ENCODE measurements around the gene PPT1.

PPT1 gene

DNA sequence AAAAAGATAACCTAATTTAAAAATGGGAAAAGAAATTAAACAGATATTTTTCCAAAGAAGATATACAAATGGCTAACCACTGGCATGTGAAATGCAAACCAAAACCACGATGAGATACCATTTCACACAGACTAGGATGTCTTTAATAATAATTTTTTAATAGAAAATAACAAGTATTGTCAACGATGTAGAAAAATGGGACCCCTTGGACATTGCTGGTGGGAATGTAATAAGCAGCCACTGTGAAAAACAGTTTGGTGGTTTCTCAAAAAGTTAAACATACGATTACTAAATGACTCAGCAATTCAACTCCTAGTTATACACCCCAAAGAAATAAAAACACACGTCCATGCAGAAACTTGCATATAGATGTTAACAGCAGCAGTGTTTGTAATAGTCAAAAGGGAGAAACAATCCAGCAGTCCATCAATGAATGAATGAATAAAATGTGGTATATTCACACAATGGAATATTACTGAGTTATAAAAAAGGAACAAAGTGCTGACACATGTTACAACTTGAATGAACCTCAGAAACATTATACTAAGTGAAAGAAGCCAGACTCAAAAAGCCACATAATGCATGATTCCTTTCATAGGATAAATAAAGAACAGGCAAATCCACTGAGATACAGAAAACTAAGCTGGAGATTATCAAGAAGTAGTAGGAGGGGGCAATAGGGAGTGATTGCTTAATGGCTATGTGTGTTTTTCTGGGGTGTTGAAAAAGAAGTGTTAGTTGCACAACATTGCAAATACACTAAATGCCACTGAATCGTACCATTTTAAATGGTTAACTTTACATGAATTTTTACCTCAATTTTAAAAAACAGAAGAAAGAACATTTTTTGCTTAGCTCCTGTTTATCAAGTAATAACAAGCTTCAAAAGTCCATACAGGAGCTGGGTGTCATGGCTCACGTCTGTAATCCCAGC, 4.1 kb downstream of the PPT1 start:
- peak in 3 of 4 experiments; percentile 34 to 63 (median 59) for DNase-seq

DNA sequence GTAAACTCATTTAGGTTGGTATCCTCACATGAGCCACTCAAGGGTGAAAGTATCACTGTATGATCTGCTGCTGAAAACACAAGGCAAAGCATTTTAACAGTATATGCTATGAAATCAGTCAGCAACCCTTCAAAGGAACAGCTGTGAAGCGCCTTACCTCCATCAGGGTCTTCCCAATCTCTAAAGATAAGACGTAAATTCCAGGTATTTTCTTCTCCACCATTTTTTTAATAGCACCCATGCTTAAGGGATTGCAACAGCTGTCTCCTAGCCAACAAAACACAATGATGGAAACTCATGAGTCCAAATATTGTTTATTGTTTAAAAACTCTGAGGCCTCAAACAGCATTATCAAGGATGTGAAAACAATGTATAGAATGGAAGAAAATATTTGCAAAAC, 4.8 kb downstream of the PPT1 start:
- no peak for DNase-seq

DNA sequence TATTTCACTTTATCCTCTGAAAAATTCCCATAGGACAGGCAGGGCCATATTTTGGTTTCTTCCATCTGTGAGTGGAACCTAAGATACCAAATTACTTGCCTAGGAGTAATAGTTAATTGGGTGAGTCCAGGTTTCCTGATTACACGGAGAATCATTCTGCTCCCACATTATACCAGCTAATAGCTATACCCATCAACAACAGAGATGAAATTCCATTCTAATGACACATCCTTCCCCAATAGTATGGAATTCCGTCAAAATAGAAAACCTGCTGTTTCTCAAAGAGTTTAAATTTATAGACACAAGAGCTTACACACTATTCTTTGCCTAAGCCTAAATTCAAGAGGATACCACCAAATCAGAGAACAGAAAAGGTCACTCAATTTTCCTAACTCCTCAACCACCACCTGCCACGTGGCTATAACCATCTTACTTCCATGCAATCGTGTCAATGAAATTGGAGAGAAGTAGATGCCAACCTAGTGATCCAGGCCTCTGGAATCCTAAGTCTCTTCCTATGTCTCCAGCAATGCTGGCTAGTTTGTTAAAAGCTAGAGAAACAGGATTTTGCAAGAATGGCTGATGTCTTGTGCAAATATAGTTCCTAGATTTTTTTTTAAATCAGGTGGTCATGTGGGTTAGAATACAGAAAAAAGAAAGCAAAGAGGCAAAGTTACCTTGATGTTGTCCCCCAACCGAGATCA, 6.2 kb downstream of the PPT1 start:
- DNase-seq: peak in 1 of 4 experiments; percentile 25

DNA sequence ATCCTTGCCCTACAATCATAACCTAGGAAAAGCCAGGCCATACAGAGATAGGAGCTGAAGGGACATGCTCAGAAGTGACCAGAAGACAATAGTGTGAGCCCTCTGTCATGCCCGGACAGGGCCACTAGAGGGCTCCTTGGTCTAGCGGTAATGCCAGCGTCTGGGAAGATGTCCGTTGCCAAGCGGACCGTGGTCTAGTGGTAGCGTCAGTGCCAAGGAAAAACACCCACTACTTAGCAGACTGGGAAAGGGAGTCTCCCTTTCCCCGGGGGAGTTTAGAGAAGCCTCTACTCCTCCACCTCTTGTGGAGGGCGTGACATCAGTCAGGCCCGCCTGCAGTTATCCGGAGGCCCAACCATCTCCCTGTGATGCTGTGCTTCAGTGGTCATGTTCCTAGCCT, 12.3 kb downstream of the PPT1 start:
- peak; percentile 64 to 77 (median 68) for DNase-seq

DNA sequence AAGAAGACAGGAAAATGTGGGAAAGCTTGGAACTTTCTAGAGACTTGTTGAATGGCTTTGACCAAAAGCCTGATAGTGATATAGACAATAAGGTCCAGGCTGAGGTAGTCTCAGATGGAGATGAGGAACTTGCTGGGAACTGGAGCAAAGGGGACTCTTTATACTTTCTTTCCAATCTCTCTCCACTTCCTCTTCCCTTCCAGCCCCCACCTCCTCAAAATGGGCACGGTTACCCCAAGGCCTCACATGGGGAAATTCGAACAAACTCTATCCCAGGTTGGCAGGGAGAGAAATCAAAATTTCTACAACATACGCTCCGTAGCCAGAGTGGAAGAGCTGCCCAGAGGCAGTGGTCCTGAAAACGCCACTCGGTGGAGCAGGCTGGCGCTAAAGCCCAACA, 15.2 kb downstream of the PPT1 start:
- peak in 3 of 4 experiments; percentile 43 to 54 (median 47) for DNase-seq

DNA sequence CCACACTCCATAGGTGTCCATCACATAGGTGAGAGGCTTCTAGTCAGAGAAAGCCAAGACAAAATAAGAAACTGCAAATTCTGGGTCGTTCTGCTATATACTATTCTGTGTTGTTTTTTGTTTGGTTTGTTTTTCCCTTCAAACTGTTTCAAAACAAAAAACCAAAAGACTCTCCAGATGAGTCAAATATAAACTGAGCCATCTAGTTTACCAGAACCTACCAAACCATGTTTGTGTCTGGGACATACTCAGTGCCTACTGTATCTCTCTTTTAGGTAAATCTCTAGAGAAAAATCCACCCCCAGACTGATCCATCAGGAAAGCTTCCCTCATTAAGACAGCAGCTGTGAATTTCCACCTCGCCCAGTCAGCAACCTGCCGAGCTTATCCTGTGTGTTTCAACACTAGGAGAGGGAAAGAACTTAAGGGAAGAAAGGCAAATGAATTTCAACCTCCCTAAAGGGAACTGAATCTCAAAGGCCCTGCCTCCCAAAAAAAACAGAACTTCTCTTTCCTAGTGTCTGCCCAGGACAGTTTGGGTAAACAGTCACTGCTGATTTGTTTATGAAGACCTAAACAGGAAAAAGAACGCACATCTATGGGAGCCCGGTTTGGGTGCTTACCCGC, 17.2 kb downstream of the PPT1 start:
- peak; percentile 40 to 72 (median 56) for DNase-seq

DNA sequence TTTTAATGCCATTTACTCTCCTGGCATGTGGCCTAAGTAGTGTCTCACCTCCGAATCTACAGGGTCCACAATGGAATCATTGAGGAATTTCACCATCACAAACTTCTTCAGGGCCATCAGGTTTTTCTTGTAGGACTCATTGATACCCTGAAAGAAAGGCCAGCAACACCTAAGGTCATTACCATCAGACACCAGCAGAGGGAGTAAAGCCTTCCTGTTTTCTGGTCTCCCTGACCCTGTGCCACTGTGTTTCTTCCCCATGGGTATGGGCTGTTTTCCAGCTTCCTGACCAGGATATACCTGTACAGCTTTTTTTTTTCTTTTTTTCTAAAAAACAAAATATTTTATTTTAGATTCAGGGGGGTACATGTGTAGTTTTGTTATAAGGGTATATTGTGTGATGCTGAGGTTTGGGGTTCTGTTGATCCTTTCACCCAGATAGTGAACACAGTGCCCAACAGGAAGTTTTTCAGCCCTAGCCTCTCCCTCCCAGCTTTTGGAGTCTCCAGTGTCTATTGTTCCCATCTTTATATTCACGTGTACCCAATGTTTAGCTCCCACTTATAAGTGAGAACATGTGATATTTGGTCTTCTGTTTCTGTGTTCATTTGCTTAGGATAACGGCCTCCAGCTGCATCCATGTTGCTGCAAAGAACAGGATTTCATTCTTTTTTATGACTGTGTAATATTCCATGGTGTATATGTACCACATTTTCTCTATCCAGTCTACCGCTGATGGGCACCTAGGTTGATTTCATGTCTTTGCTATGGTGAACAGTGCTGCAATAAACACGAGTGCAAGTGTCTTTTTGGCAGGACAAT, 18.3 kb downstream of the PPT1 start:
- DNase-seq: peak; percentile 69 to 79 (median 78)

DNA sequence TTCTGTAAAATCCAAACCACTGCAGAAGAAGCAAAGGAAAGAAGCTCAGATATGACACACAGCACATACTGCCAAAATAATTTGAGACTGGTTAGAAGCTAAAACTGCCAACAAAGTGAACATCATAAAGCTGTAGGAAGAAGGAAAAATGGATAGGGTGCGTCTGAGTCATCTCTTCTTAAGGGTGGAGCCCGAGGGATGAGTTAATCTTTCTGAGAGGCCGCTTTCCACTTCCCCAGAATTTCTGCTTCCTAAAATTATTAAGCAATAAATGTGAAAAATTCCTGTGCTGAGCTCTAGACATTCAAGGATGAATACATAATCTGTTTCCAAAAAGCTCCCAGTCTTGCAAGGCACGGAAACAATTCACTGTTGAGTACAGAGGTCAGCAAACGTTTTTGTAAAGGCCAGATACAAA, 20.1 kb downstream of the PPT1 start:
- DNase-seq: peak; percentile 77 to 91 (median 84)

DNA sequence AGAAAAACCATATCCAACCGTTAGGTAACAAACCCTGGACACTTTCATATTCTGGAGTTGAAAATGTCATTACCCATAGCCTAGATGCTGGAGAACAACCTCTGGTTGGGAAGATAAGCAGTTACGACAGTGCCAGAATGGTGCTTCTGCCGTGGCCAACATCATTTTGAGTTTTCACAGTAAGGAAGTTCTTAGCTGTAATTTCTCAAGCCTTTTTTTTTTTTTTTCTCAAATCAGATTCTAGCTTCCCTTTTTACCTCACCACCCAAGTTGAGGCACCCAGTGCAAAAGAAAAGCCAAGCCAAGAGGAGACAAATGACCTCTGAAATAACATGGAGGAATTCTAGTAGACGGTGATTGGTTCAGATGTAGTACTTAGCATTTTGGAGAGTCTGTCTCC, 21.8 kb downstream of the PPT1 start:
- DNase-seq: peak; percentile 52 to 78 (median 68)

DNA sequence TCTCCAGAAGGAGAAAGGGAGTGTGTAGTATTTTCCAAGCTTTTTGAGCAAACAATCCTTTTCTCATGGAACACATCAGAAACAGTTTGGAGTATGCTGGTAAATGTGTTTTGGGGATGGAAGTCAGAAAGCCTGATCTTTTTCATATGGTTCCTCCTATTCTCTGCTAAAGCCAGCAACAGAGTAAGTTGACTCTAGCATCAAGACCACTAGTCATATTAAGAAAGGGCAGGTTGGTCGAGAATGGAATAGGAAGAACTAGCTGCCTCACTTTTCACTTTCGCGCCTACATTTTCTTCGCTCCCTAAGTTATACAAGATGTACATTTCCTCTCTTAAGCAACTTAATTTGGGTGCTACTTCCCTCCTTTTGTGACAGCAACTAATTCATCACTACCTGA, 24.0 kb downstream of the PPT1 start:
- no peak for DNase-seq

DNA sequence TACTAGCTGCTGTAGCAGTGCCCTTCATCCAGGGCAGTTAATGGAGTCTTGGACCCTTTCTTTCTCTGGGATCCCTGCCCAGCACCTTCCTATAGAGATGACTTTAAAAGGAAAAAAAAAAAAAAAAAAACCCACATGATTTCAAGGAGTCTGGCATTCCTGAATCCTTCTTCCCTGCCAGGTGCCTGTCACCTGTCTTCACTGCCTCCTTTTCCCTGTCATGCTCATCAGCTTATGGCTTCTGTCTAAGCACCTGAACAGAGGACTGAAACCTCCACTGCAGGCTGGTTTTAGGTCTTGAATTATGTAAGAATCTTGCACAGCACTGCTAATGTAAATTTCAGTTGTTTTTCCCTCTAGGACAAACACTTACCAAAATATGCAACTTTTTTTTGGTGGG, 24.9 kb downstream of the PPT1 start:
- no peak for DNase-seq

DNA sequence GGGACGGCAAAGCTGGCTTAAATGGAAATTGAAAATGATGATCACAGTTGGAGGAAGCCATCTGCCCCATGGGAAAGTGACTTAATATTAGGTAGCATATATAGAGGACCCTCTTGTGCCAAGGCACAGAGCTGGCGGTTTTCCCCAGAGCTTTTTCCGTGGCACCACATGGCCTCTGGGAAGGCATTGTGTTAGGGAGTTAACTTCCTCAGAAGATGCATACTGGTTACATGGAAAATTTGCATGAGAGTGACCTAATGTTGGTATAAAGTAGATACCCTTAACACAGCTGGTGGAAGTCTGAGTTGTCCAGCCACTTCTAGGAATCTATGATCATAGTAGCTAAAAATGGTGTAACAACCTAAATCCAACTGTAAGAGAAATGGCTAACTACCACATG, 29.2 kb downstream of the PPT1 start:
- DNase-seq: peak in 1 of 4 experiments; percentile 25

DNA sequence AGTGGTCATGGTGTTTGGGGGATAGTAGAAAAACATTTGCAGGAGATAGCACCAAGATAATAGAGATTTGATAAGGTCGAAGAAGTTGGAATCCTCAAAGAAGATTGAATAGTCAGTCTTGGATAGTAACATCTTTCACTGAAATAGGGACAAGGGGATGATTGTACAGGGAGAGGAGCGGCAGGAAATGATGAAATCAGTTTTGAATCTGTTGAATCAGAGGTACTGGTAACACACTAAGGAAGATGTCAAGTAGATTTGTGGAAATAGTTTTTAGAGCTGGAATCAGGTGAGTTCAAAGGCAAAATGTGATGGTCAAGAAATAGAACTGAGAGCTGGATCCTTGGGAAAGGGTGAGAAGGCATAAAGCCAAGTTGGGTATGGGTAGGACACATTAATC, 30.0 kb downstream of the PPT1 start:
- no peak for DNase-seq

DNA sequence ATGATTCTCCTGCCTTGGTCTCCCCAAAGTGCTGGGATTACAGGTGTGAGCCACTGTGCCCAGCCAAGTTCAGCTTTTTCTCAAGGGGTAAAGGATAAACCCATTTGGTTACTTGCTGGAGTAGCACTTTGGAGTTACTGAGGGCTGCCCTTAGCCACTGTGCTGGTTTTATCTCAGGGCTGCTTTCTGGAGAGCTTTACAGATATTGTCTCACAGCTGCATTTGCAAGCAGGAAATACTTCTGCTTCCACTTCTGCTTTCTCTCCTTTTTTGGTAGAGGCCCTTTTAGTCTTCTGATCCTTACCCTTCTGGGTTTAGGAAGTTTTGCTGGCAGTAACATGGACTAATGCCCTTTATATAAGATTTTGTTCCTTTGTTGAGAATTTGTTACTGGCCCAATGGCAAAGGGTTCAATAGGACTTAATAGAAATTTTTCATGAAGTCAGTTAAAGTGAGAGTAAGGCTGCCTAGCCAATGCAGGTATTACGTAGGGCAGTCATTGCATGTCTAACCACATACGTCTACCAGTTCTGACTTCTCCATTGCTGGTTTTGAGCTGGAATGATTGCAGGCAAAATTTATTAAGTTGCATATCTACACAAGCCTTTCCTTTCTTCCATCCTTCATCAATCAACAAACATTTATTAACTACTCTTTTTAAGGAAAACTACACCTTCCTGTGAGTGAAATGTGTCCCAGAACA, 32.1 kb downstream of the PPT1 start:
- DNase-seq: peak; percentile 59 to 85 (median 77)

DNA sequence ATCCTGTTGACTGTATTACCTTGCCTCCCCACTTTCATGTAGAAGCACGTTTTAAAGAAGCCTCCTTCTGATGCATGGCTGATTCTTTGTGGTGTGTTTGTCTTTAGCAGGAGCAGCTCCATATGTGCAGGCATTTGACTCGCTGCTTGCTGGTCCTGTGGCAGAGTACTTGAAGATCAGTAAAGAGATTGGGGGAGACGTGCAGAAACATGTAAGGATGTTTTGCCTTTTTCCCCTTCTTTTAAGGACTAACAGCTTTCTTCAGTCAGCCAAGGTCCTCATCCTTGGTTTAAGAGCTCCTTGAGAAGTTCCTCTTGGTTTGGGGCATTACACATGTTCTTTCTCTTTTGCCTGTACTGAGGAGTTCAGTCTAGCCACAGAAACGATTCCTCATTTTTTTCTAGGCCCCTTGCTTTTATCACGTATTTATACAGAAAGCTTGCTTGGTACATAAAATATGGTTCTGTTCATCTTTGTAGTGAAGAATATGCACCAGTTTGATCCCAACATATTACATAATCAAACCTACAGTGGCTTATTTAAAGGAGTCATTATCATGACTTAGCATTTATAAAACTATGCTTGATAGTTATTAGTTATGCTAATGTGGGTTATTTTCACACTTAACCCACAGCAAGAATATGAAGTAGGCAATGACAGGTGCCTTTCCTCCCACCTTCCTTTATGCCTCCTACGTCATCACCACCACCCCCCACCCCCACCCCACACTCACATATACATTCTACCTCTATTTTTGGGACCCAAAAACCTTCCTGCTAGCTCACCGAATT, 36.9 kb downstream of the PPT1 start:
- peak; percentile 33 to 74 (median 62) for DNase-seq

DNA sequence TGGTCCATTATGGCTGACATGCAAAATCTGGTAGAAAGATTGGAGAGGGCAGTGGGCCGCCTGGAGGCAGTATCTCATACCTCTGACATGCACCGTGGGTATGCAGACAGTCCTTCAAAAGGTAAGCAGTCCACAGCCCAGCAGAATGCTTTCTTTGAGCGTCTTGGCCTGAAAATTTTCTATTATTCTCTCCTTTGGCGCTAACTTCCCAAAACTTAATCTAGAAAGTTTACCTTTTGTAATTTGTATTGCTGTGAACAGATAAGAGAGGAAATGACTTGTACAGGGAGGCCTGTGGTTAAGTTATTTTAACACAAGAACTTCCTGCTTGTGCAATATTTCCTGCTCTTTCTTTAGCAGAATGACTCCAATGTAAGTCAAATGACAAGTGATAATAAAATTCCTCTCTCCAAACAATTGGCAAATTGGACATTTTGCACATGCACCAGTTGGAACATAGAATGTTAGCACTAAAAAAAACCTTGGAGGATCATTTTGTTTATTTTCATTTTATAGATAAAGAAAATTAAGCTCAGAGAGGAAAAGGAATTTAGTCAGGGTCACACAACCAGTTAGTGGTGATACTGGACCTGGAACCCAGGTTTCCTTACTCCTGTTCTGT, 37.6 kb downstream of the PPT1 start:
- DNase-seq: peak; percentile 28 to 86 (median 55)

DNA sequence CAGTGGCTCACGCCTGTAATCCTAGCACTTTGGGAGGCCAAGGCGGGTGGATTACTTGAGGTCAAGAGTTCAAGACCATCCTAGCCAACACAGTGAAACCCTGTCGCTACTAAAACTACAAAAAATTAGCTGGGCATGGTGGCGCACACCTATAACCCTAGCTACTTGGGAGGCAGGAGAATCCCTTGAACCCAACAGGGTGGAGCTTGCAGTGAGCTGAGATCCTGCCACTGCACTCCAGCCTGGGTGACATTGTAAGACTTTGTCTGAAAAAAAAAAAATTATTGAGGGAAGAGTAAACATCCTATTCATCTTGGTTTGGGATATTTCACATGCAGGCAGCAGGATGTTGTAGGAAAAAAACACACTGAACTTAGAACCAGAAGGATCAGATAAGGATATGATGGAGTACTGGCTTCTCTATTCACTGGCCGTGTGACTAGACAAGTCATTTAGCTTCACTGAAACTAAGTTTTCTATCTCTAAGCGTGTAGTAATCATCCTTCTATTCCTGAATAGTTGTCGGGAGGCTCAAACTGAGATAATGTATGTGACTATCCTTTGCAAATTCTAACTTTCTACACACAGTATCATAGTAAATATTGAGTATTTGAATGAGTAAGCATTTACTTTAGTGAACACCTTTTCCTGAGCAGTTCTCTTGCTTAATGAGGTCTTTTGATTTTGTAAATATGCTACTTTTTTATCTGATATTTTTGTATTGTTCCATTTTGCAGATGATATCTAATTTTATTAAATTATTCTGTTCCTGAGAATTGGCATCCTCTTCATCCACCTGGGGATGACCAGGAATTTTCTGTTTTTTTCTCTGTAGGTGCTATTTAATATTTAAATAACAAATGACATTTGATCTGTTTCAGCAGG, 38.4 kb downstream of the PPT1 start:
- no peak for DNase-seq

DNA sequence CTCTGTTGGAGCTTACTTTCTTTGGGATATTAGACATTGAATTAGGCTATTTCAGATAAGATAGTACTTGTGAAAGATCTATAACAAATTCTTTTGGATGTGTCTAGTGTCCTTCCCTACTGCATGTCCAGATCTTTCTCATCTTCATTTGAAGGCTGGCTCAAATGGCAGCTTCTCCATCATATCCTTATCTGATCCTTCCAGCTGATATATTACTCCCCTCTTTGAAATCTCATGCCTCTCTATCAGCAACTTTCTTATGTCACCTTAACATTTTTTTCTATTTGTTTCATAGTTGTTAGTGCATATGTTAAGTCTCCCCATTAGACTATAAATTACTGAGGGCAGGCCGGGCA, 39.0 kb downstream of the PPT1 start:
- DNase-seq: no peak

DNA sequence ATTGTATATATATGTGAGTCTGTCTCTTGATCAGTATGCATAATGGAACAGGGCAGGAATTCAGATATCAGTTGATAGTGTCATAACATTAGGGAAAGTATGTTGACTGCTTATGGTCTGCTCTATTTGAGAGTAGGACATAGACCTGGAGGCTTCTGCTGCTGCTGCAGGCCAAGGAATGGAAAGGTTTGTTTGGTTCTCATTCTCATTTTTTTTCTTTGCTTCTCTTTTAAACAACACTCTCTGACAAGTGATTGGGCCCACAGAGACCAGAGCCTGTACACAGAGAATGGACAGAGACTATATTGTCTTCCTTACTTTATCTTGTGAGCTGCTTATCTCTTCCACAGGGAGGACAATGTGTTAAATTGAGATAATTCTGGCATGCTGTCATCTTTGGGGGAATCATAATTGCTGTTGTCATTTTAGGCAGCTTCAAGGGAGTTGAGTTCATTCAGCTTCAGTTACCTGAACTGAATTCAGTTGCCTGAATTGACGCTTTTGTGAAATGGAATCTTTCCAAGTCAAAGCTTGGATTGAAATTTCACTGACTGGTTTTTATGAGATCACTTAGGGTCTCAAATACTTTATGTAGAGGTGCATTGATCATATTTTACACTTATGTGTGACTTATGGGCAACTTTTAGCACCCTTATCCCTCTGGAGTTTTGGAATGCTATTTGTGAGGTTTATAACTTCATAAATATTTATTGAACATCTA, 39.6 kb downstream of the PPT1 start:
- no peak for DNase-seq
